Activated T-cell treated with anti-CD3 and anti-CD28 coated beads, Interleukin-2, amount 50 U/mL, for 24 hours (primary cell): Measurements from ENCODE around the gene ZNF71.

Source experiments
- DNase-seq: peaks from one replicate; pipeline ENCODE4 v3.0.0-alpha.2; 2020
- H3K27ac Mint-ChIP-seq: 2 replicates; pipeline ENCODE4 v1.8.0; 2020; ENCODE audit warnings: mild to moderate bottlenecking, mixed read lengths
- H3K27me3 Mint-ChIP-seq: 2 replicates; pipeline ENCODE4 v1.8.0; 2020; ENCODE audit warnings: mixed read lengths
- H3K36me3 Mint-ChIP-seq: 2 replicates; pipeline ENCODE4 v1.8.0; 2020; ENCODE audit warnings: low read depth, mixed read lengths
- H3K4me1 Mint-ChIP-seq: 2 replicates; pipeline ENCODE4 v1.8.0; 2020; ENCODE audit warnings: low read depth, mixed read lengths
- H3K4me3 Mint-ChIP-seq: 2 replicates; pipeline ENCODE4 v1.8.0; 2020; ENCODE audit warnings: mild to moderate bottlenecking, moderate library complexity, mixed read lengths
- H3K9me3 Mint-ChIP-seq: 2 replicates; pipeline ENCODE4 v1.8.0; 2020; ENCODE audit warnings: mixed read lengths

Gene ZNF71

DNA sequence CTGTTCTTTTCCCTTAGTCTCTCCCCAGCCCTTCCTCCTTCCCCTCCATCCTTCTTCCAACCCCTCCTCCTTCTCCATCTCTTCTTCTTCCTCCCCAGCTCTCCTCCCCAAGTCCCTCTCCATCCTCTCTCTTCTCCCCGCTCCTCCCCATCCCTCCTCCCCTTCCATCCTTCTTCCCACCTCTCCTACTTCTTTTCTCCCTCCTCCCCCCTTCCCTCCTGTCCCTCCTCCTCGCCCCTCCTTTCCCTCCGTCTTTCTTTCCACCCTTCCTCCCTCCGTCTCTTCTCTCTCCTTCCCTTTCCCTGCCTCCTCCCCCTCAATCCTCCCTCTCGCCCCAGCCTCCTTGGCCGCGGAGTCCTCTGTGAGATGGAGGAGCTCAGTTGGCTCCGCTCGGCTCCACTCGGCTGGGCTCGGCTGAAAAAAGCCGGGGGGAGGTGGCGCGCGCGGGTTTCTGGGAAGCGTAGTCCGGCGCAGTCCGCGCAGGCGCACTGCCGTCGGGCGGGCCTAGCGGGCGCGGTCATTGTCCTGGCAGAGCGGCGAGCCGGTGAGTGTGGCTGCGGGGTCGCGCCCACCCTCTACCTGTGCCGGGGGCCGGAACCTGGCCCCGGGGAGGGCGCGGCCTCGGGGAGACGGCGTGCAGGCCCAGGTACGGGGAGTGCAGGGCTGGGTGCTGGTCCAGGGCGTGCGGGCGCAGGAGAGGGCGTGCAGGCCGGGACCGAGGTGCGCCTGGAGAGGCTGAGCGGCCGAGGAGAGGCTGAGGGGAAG is at the start of gene ZNF71:
Gene ZNF71, plus strand, starts transcription at position 520 of the 765 bp plus-strand sequence. CDS start 6,257 bp downstream, outside the sequence.
- Mint-ChIP-seq H3K27ac (peak within 1 kb of the TSS; percentile 87), H3K4me1 (peaks cover 10% of the 10 kb centered on the region), H3K9me3 (peaks cover 52% of the 10 kb centered on the region), H3K27me3 (no peaks in the 10 kb centered on the region), H3K36me3 (peaks cover 44% of the 10 kb centered on the region), H3K4me3 (peak within 1 kb of the TSS; percentile 87)
- peak; percentile 92 for DNase-seq

DNA sequence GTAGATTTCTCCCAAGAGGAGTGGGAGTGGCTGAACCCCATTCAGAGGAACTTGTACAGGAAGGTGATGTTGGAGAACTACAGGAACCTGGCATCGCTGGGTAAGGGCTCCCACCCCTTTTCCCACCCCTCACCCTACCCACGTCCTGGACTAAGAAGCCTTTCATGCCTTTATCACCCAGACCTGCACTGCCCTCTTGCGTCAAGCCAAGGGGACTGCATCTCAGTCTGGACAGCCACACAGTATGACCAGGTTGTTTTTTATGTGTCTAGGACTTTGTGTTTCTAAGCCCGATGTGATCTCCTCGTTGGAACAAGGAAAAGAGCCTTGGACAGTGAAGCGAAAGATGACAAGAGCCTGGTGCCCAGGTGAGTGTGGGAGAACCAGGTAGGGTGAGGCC is 47.6 kb upstream of the ZNF71 start:
- Mint-ChIP-seq H3K27ac (no peak overlapping the region), H3K9me3 (peaks cover 58% of the 10 kb centered on the region), H3K4me3 (no peak overlapping the region), H3K4me1 (no peaks in the 10 kb centered on the region), H3K36me3 (peaks cover 91% of the 10 kb centered on the region), H3K27me3 (no peaks in the 10 kb centered on the region)
- no peak for DNase-seq

DNA sequence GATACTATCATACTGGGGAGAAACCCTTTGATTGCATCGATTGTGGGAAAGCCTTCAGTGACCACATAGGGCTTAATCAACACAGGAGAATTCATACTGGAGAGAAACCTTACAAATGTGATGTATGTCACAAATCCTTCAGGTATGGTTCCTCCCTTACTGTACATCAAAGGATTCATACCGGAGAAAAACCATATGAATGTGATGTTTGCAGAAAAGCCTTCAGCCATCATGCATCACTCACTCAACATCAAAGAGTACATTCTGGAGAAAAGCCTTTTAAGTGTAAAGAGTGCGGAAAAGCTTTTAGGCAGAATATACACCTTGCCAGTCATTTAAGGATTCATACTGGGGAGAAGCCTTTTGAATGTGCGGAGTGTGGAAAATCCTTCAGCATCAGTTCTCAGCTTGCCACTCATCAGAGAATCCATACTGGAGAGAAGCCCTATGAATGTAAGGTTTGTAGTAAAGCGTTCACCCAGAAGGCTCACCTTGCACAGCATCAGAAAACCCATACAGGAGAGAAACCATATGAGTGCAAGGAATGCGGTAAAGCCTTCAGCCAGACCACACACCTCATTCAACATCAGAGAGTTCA is 40.7 kb upstream of the ZNF71 start:
- H3K9me3 Mint-ChIP-seq: peaks cover 63% of the 10 kb centered on the region
- no peaks in the 10 kb centered on the region for H3K4me1 Mint-ChIP-seq
- DNase-seq: no peak
- H3K36me3 Mint-ChIP-seq: peaks cover 80% of the 10 kb centered on the region
- no peaks in the 10 kb centered on the region for H3K27me3 Mint-ChIP-seq
- no peak overlapping the region for H3K27ac Mint-ChIP-seq
- H3K4me3 Mint-ChIP-seq: no peak overlapping the region

DNA sequence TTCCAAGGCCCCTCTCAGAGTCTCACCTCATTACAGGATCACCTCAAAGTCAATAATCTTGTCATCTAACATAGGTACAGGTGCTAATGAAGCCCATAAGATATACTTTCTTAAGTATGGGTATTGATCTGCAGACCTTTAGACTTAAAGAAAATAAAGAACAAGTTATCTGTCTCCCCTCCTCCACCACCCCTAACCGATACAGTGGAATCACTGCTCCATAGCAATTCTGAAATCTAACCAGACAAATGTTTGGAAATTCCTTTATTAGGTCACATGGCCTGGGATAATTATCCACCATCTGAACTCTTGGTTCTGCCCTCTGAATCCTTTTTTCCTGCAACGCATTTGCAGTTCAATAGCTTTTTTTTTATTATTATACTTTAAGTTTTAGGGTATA is 32.3 kb upstream of the ZNF71 start:
- H3K9me3 Mint-ChIP-seq: peaks cover 80% of the 10 kb centered on the region
- H3K36me3 Mint-ChIP-seq: peaks cover 79% of the 10 kb centered on the region
- no peak for DNase-seq
- H3K27ac Mint-ChIP-seq: no peak overlapping the region
- H3K27me3 Mint-ChIP-seq: no peaks in the 10 kb centered on the region
- peaks cover 10% of the 10 kb centered on the region for H3K4me1 Mint-ChIP-seq
- no peak overlapping the region for H3K4me3 Mint-ChIP-seq

DNA sequence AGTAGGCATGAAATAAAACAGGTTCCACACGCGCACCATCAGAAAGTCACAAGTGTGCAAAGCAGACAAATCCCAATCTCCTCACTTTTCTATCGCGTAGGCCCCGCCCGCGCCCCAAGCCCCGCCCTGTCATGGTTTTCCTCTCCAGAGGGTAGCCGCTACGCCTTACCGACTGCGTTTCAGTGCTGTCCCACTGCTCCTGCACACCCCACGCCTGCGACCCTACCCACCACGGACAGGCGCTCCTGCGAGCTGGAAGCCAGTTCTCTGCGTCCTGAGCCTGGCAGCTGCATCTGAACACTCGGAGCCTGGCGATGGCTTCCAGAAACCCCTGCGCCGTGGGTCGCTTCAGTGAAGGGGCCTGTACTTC is 28.2 kb upstream of the ZNF71 start:
- peak overlapping the region; percentile 94 for H3K27ac Mint-ChIP-seq
- peak overlapping the region; percentile 90 for H3K4me3 Mint-ChIP-seq
- H3K36me3 Mint-ChIP-seq: peaks cover 87% of the 10 kb centered on the region
- peaks cover 72% of the 10 kb centered on the region for H3K9me3 Mint-ChIP-seq
- peaks cover 17% of the 10 kb centered on the region for H3K4me1 Mint-ChIP-seq
- no peak for DNase-seq
- H3K27me3 Mint-ChIP-seq: no peaks in the 10 kb centered on the region

DNA sequence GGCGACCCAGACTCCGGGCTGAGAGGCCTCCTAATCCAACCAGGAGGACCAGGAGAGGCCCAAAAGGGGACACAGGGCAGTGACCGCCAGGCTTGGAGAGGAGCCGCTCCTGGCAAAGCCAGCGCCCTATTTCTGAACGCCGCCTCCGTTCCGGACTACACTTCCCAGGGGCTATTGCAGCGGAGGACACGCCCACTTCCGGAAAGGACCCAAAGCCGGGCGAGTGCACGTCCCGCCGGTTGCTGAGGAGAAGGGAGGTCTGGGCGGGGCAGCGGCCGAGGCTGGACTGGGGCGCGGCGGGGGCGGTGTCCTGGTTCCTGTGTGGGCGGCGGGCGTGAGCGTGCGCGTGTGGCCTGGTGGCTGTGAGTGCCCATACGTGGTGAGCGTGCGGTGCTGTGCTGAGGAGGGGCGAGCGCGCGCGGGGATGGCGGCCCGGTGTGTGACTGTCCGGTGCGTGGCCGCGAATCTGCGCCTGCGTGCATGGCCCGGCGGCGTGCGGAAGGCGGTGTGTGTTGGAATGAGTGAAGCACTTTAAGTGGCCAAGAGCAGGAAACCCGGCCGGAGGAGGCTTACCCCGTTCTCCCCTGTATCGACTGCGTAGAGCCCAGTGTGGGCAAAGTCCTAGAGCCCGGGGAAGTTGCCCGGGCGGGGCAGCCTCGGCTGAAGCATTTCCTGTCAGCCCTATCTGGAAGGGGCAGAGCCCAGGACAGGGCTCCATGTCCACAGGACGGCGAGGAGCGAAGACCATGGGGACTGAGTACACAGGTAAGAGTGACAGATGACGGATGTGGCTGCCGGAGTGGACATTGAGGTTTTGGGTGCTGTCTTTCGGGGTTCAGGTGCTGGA is 27.6 kb upstream of the ZNF71 start, which contains the start of gene ZNF470:
Gene ZNF470, plus strand, starts transcription at position 195 of the 847 bp plus-strand sequence. CDS start 2,844 bp downstream, outside the sequence.
- H3K9me3 Mint-ChIP-seq: peaks cover 69% of the 10 kb centered on the region

DNA sequence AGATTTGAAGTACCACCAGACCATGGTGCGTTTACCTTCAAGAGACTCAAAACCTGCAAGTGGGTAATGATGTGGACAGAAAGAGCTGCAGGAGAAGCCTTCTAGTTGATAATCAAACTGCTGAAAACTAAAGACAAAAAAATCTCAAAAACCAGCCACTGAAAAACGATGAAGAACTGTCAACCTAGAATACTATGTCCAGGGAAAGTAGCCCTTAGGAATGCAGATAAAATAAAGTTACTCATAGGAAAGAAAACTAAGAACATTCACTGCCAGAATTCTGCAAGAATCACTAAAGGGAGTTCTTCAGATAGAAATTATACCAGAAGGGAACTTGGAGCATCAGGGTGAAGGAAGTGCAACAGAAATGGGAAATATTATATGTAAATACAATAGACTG is 22.5 kb upstream of the ZNF71 start:
- Mint-ChIP-seq H3K9me3 (peaks cover 73% of the 10 kb centered on the region), H3K4me1 (peaks cover 9% of the 10 kb centered on the region), H3K4me3 (no peak overlapping the region), H3K27me3 (no peaks in the 10 kb centered on the region), H3K27ac (no peak overlapping the region), H3K36me3 (peaks cover 97% of the 10 kb centered on the region)
- no peak for DNase-seq

More for the DNA sequence above, 27.6 kb upstream of the ZNF71 start, which contains the start of gene ZNF470:
- Mint-ChIP-seq H3K27ac (peak within 1 kb of the TSS; percentile 94), H3K4me1 (peaks cover 17% of the 10 kb centered on the region), H3K36me3 (peaks cover 86% of the 10 kb centered on the region), H3K4me3 (peak within 1 kb of the TSS; percentile 90), H3K27me3 (no peaks in the 10 kb centered on the region)
- DNase-seq: peak; percentile 92

DNA sequence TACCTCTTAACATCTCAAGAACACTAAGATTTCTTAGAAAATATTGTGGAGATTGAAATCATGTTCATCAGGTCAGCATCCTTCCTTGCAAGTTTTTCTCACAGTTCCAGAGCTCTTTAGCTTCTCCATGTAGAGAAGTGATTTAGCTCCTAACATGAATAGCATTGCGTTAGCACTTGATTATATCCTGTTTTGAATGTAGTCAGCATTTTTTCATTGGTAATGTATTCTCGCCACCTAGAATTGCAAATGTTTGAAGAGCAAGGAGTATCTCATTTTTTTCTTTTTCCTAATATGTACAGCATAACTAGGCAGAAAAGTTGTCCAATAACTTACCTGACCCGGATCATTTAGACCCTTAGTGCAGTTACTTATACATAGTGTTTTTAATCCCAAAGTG is 21.2 kb upstream of the ZNF71 start:
- Mint-ChIP-seq H3K27ac (no peak overlapping the region), H3K4me1 (no peaks in the 10 kb centered on the region), H3K27me3 (no peaks in the 10 kb centered on the region), H3K36me3 (peaks cover 95% of the 10 kb centered on the region), H3K4me3 (no peak overlapping the region), H3K9me3 (peaks cover 73% of the 10 kb centered on the region)
- DNase-seq: no peak

DNA sequence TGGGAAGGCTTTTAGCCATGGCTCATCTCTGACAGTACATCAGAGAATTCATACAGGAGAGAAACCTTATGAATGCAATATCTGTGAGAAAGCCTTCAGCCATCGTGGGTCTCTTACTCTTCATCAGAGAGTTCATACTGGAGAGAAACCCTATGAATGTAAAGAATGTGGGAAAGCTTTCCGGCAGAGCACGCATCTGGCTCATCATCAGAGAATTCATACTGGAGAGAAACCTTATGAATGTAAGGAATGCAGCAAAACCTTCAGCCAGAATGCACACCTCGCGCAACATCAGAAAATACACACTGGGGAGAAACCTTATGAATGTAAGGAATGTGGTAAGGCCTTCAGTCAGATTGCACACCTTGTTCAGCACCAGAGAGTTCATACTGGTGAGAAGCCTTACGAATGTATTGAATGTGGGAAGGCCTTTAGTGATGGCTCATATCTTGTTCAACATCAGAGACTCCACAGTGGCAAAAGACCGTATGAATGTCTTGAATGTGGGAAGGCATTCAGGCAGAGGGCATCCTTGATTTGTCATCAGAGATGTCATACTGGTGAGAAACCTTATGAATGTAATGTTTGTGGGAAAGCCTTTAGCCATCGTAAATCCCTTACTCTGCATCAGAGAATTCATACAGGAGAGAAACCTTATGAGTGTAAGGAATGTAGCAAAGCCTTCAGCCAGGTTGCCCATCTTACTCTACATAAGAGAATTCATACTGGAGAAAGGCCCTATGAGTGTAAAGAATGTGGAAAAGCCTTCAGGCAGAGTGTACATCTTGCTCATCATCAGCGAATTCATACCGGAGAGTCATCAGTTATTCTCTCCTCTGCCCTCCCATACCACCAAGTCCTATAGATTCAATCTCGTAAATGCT is 17.1 kb upstream of the ZNF71 start:
- peaks cover 82% of the 10 kb centered on the region for H3K36me3 Mint-ChIP-seq
- H3K4me1 Mint-ChIP-seq: no peaks in the 10 kb centered on the region
- no peak overlapping the region for H3K27ac Mint-ChIP-seq
- H3K4me3 Mint-ChIP-seq: no peak overlapping the region
- no peak for DNase-seq
- no peaks in the 10 kb centered on the region for H3K27me3 Mint-ChIP-seq
- H3K9me3 Mint-ChIP-seq: peaks cover 66% of the 10 kb centered on the region

DNA sequence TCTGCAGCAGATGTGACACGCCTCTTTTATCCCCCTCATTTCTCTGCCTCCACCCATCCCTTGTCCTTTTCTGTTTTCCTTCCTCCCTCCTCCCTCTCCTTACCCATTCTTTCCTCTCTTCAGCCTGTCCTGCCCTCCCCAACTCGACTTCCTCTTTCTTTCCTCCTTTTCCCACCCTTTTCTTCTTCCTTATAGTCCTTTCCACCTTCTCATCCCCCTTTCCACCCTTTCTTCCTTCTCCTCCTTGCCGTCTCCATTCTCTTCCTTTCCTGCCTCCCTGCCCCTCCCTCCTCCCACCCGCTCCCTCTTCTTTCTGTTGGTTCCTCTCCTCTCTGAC is 688 bp upstream of the ZNF71 start:
- peaks cover 52% of the 10 kb centered on the region for H3K9me3 Mint-ChIP-seq
- H3K36me3 Mint-ChIP-seq: peaks cover 39% of the 10 kb centered on the region
- H3K27me3 Mint-ChIP-seq: no peaks in the 10 kb centered on the region
- peak overlapping the region; percentile 87 for H3K4me3 Mint-ChIP-seq
- peaks cover 10% of the 10 kb centered on the region for H3K4me1 Mint-ChIP-seq
- no peak for DNase-seq
- H3K27ac Mint-ChIP-seq: peak overlapping the region; percentile 37

DNA sequence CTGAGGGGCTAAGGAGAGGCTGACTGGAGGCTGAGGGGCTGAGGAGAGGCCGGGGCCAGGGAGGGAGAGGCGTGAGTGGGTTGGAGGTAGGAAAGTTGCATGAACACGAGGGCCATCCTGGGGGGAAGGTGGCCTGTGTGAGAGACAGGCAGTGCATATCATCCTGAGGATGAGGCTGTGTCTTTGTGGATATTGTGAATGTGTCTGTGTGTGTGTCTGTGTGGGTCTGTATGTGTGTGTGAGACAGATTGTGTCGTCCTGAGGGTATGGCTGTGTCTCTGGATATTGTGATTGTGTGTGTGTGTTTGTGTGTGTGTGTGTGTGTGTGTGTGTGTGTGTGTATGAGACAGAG is 422 bp downstream of the ZNF71 start:
- H3K9me3 Mint-ChIP-seq: peaks cover 51% of the 10 kb centered on the region
- no peak for DNase-seq

DNA sequence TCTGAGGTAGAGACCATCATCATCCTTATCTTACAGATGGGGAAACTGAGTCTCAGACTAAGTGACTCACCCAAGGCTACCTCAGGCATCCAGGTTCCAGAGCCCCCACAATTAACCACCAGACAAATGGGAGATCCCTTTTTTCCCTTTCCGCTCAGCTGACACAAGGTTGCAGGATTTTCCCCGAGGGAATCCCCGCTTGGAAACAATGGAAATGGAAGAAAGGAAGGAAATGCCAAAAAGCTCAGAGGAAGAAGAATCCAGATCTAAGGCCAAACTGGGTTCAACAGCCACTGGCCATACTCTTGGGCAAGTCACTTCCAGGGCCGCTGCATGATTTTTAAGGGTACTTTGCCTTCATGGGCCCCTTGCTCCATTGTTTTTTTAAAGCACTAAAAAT is 1.6 kb downstream of the ZNF71 start:
- no peak for DNase-seq
- Mint-ChIP-seq H3K27me3 (no peaks in the 10 kb centered on the region), H3K4me1 (peaks cover 13% of the 10 kb centered on the region), H3K36me3 (peaks cover 58% of the 10 kb centered on the region), H3K9me3 (peaks cover 54% of the 10 kb centered on the region), H3K27ac (no peak overlapping the region), H3K4me3 (peak overlapping the region; percentile 15)

More for the DNA sequence above, 422 bp downstream of the ZNF71 start:
- Mint-ChIP-seq H3K36me3 (peaks cover 46% of the 10 kb centered on the region), H3K27me3 (no peaks in the 10 kb centered on the region), H3K4me1 (peaks cover 12% of the 10 kb centered on the region), H3K27ac (peak overlapping the region; percentile 87), H3K4me3 (peak overlapping the region; percentile 87)

DNA sequence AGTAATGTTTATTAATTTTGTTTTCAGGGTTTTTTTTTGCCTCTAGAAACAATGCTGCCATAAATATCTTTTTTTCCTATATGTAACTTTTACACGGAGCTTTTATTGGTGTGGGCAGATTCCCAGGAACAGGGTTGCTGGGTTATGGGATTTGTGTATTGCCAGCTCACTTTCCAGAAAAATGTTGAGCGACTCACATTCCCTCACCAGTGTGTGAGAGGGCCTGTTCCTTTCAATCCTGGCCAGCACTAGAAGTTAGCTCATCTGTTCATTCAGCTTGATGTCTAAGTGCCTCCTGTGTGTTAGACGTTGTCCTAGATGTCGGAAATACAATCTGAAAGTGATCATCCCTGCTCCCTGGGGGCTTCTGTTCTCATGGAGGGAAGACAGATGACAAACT is 2.6 kb downstream of the ZNF71 start:
- H3K9me3 Mint-ChIP-seq: peaks cover 51% of the 10 kb centered on the region

DNA sequence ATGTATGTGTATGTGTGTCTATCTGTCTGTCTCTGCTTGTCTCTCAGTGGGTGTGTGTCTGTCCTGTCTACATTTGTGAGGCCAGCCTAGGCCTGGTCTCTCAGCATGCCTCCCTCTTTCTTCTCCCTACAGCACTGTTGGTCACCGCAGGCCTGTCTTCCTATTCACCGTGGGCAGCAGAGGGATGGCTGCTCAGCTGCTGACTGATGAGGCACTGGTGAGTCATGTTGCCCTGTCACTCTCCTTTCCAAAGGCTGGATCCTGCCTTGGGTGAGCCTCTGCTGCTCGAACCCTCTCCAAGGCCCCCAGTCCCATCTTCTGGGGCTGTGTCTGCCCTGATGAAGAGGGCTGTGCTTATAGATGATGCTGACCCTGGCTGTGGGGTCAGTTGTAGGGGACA is 6.3 kb downstream of the ZNF71 start:
- peaks cover 60% of the 10 kb centered on the region for H3K9me3 Mint-ChIP-seq
- H3K4me1 Mint-ChIP-seq: peaks cover 3% of the 10 kb centered on the region
- H3K27ac Mint-ChIP-seq: no peak overlapping the region
- peaks cover 95% of the 10 kb centered on the region for H3K36me3 Mint-ChIP-seq
- no peak for DNase-seq
- H3K4me3 Mint-ChIP-seq: no peak overlapping the region
- no peaks in the 10 kb centered on the region for H3K27me3 Mint-ChIP-seq

More for the DNA sequence above, 2.6 kb downstream of the ZNF71 start:
- Mint-ChIP-seq H3K4me3 (no peak overlapping the region), H3K27ac (no peak overlapping the region), H3K27me3 (no peaks in the 10 kb centered on the region), H3K36me3 (peaks cover 68% of the 10 kb centered on the region), H3K4me1 (peaks cover 13% of the 10 kb centered on the region)
- no peak for DNase-seq
